ENCODE data around the gene PCDH8.

PCDH8 gene

GRCh38 chr13:52811841-52812240, 36.6 kb downstream of the PCDH8 start:
- no peak for DNase-seq

DNA sequence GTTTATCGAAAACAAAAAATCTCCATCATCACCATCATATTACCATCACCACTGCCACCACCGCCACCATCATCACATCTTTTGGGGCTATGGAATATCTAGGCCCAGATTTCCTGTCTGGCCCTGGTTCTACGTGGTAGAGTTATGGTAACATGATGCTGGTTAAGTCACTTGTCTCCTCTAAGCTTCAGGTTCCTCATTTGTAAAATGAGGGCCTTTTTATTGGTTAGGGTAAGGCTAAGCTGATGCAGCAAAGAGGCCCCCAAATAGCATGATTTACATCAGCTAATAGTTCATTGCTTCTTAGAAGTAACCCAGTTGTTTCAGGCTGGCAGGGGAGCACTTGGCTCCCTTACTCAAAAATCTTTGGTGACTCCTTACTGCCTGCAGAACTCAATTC, 37.9 kb downstream of the PCDH8 start:
- DNase-seq = no peak

GRCh38 chr13:52810011-52810410, 38.4 kb downstream of the PCDH8 start:
- DNase-seq = no peak

DNA sequence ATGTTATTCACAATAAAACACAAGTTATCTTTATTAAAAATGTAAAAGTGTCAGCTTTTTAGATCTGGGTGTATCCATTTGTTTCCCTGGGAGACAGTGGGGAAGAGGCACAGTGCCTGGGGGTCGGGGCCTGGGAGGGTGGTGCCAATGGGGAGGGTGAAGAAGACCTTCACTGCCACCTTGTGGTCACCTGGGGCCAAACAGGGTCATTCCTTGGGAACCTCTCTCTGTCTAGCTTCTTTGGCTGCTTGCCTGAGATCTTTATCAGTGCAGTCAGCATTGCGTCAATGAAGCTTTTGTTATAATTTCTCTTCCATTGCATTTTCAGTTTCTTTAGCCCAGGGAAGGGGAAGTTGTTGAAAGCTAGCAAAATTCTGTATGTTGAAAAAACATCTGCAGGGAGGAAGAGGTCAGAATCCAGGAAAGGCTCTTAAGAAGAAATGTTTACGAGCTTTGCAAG, 39.1 kb downstream of the PCDH8 start:
- peak; percentile 72 to 82 for DNase-seq

GRCh38 chr13:52808842-52809219, 39.6 kb downstream of the PCDH8 start:
- no peak for DNase-seq

DNA sequence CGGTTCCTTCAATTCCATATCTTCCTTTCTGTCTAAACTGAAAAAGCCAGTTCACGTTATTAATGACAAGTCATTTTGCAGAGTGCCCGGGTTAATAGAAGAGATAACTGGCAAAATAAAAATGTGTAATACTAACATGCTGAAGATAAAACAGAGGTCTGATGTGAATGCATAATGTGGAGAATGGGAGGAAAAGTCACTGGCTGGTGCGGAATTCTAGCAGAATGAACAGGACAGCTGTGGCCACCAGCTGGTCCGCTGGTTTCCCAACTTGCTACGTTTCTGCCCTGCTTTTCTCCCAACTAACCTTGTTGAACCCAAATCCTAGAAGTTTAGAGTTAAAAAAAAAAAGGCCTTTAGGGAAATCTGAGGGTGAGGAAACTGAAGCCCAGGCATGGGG, 42.4 kb downstream of the PCDH8 start:
- DNase-seq = no peak

GRCh38 chr13:52804202-52804641, 44.2 kb downstream of the PCDH8 start:
- no peak for DNase-seq

DNA sequence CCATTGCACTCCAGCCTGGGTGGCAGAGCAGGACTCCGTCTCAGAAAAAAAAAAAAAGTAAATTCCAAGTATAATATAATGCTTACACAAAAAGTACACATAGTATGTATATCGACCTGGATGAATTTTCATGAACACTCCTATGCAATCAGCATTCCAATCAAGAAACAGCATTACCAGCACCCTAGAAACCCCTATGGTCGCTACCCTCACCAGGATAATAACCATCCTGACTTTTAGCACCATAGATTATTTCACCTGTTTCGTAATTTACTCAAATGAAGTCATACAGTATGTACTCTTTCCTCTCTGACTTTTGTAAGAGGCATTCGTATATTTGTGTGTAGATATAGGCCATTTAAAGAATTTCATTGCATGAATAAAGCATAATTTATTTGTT, 47.6 kb downstream of the PCDH8 start:
- DNase-seq = no peak

GRCh38 chr13:52798770-52799430, 49.5 kb downstream of the PCDH8 start:
- no peak for DNase-seq

DNA sequence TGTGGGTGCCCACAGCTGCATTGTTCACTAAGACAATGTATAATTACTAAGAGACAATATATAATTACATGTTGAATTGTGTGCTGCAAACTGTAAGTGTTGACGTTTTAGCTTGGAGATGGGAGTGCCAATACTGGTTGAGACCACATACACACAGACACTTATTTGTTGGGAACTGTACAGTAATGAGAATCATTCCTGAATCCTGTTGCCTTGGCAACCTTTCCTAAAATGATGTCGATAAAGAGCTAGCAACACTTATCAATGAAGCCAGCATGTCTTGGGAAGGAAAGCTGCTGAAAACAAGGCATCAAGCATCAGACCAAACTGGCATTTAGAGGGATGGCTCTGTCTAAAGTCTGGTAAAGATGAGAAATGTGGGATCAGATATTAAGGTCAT, 51.3 kb downstream of the PCDH8 start:
- no peak for DNase-seq

DNA sequence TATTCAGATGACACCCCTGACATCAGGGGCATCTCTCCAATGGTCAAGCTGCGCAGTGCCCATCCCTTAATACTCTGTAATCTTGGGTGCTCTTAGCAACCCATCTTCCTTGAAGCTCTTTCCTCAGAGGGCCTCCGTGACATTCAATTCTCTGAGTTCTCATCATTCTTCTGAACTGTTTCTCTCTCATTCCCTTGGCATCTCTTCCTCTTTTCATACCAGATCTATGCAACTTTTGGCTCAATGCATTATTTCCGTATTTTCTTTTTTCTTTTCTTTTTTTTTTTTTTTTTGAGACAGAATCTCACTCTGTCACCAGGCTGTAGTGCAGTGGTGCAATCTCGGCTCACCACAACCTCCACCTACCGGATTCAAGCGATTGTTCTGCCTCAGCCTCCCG, 53.9 kb downstream of the PCDH8 start:
- DNase-seq = no peak

DNA sequence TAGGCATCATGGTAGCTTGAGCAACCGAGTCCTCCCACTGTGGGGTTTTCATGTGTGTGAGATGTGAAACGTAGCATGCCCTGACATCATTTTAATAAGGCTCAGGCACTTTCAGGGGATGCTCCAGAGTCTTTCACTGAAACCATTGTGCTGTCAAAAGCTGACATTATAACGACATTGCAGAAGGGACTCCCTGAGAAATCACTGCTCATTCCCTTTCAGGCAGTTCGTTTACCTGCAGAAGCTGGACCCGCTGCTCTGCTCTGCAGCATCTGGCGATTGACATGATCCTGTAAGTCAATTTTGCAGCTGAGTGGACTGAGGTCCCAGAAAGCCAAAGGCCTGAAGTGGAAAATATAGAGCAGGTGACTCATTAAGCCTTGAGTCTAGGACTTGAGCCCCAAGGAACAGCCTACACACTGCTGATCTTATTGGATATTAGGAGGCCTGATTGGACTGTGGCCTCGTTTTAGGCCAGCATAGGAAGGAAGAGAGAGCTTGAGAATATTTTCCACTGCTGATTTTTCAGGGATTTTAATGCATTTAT, 54.9 kb downstream of the PCDH8 start:
- no peak for DNase-seq

Measured in SHP77 (cell line).